T47D (cell line): ENCODE measurements around the gene RPS6KA4.

ENCODE experiments used
- DNase-seq, 2 experiments: peaks; one replicate each; pipeline versions ENCODE4 v3.0.0 to v3.0.0-alpha.2; 2011 to 2012; ENCODE audit warnings: low read depth in 1 of 2, low spot score in 1 of 2
- JUND ChIP-seq: IDR thresholded peaks from 2 replicates; pipeline ENCODE4 v1.6.1; 2012; ENCODE audit warnings: low read depth
- in situ Hi-C: cut with HindIII; loops from 2 replicates; pipeline ENCODE4 v1.10.0; 2016; ENCODE audit warnings: low sequenced_read_pairs, low pct_unique_long_range_greater_than_20kb

RPS6KA4 gene

DNA sequence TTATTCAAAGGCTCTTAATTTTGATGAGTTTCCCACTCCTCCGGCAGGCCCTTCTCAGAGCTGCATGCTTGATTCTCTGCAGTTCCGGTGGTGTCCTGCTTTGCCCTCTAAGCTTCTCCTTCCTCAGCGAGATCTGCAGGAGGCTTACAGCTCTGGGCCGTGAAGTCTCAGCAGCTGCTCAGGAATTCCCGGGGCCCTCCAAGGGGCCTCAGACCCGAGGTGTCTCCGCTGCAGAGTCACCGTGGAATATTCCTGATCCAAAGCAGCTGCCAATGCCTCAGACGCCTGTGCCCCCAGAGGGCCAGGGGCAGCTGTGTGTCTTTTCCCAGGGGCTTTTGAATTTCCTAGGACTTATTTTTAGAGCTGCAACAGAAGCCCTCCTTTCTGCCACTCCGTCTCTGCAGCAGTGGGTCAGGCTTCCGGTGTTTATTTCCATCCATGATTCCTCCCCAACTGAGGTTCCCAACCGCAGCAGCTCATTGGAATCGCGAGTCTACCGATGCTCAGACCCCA is 37.2 kb downstream of the RPS6KA4 start:
- TF ChIP-seq JUND = no peak
- no peak for DNase-seq
- in situ Hi-C loops = no loop called here

DNA sequence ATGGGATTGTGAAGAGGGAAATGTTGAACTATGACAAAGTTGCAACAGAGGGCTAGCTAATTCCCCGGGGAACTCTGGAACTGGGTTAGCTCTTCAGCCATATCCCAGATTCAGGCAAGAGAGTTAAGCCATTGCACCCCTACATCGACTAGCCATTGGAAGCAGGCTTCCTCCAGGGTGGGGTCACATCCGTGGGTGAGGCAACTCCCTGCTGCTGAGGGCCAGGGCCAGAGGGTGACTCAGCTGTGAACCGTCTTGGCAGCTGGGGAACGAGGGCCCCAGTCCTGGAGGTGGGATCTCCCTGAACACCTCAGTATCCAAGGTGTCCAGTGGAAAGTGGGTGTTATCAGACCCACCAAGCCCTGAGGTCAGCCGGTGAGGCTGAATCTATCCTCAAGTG is 41.1 kb downstream of the RPS6KA4 start:
- no peak for TF ChIP-seq JUND
- in situ Hi-C loops = no loop called here
- no peak for DNase-seq

DNA sequence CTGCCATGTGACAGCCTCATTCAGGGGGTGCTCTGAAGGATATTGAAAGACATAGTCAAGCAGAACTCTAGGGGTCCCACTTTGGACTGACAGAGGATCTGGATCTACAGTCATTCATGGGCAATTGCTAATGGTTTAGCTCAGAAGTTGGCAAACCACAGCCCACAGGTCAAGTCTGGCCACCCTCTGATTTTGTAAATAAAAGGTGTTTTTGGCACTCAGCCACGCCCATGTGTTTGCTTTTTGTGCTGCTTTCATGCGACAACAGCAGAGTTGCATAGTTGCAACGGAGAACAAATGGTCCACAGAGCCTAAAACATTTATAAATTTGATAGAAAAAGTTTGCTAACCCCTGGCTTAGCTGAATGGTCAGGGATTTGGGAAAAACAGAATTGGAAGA is 41.7 kb downstream of the RPS6KA4 start:
- in situ Hi-C loops = no loop called here
- DNase-seq = peak in 1 of 2 experiments; percentile 31
- no peak for TF ChIP-seq JUND

DNA sequence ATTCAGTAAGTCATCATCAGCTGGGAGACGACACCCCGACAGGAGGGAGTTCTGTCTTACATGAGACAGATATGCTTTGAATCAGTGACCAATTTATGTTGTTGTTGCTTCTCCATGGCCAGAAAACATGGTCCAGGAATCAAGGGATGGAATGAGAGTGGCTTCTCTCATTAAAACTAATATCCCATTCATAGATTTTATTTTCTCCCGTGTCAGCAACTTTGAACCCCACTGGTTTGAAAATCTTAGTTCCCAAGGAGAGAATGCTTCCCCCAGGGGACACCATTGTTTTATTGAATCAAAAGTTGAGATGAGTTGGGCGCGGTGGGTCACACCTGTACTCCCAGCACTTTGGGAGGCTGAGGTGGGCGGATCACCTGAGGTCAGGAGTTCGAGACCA is 42.8 kb downstream of the RPS6KA4 start:
- TF ChIP-seq JUND = no peak
- no peak for DNase-seq
- in situ Hi-C loops = no loop called here

DNA sequence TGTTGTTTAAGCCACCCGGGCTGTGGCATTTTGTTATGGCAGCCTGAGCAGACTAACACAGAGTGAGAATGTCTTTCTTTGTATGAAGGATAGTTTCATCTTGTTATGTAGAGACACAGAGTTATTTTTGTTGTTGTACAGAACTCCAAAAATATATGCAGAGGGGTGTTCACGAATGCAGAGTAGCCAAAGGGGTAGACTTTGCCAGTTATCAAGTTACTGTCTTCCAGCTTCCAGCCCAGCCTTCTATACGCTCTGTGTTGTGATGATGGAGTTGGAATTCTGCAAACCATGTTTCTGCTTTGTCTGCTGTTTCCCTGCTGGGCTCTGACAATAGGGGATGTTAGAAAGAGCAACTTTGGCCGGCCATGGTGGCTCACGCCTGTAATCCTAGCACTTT is 44.1 kb downstream of the RPS6KA4 start:
- in situ Hi-C loops = no loop called here
- DNase-seq = no peak
- TF ChIP-seq JUND = no peak

DNA sequence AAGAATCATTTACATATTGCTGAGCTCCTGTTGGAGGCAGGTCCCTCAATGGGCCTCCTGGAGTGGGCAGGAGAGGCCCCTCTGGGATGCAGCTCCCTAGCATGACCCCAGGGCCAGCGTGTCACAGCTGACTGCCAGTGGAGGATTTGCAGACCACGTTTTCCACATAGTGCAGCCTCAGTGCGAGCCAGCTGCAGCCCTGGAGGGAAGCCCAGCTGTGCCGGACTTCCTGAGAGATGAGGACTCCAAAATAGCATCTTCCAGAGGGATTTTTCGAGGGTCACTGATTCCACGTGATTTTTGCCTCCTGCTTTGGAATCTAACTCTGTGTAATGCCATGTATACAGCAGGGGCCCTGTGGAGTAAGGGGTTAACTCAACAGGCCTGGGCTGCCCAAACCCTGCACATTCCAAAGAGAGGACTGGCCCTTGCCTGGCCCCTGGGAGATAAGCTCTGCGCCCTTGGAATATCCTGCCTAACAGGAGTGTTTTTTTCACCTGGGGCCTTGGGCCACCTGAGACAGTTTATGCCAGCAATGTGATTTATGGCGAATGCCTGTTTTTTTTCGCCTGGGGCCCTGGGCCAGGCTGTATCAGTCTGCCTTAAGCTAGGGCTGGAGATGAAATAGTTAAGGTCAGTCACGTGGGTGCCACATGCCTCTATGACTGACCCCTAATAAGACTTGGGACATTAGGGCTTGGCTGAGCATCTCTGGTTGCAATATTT is 47.4 kb downstream of the RPS6KA4 start:
- in situ Hi-C loops = no loop called here
- no peak for TF ChIP-seq JUND
- no peak for DNase-seq

DNA sequence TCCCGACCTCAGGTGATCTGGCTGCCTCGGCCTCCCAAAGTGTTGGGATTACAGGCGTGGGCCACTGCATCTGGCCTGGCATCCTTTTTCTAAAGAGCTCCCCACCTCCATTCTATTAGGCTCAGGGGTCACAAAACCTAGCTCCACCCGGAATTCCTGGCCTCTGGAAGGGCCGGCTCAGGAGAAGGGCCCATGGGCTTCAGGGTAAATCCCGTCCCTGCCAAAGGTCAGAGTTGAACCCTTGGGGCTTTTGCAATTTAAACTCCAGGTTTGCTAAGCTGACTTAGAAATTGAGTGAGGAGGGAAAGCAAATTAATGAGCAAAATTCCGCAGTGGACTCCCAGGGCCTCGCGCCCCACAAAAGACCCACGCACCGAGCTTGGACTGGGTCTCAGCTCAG is 48.3 kb downstream of the RPS6KA4 start:
- in situ Hi-C loops = no loop called here
- TF ChIP-seq JUND = no peak

DNA sequence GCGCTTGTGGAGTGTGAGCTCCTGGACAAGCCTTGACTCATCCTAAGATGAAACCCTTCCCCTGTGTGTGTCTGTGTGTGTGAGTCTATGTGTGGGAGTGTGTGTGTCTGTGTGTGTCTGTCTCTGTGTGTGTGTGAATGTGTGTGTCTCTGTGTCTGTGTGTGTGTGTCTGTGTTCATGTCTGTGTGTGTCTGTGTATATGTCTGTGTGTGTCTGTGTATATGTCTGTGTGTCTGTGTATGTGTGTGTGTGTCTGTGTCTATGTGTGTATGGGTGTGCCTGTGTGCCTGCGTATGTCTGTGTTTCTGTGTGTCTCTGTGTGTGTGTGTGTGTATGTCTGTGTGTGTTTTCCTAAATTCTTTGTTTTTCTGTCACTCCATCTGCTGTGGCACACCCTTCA is 48.7 kb downstream of the RPS6KA4 start:
- no peak for DNase-seq
- TF ChIP-seq JUND = no peak
- in situ Hi-C loops = no loop called here

More for the DNA sequence above, 48.3 kb downstream of the RPS6KA4 start:
- DNase-seq = no peak

DNA sequence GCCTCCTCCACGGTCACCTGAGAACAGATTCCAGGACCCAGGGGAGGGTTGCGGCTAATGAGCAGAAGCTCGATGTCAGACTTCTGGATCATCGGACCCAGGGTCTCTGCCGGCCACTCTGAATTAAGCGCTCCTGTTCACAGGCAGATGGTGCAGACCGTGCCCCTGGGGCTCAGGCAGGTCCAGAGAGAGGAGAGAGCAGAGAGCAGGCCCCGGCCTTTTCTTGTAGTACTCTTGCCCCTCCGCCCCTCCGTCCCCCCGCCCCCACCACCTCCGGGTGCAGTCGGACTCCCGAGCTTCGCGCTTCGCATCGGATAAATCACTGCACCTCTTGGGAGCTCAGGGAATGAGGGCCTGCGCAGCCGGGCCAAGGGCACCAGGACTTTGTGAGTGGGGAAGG is 50.3 kb downstream of the RPS6KA4 start:
- in situ Hi-C loops = no loop called here
- no peak for DNase-seq

DNA sequence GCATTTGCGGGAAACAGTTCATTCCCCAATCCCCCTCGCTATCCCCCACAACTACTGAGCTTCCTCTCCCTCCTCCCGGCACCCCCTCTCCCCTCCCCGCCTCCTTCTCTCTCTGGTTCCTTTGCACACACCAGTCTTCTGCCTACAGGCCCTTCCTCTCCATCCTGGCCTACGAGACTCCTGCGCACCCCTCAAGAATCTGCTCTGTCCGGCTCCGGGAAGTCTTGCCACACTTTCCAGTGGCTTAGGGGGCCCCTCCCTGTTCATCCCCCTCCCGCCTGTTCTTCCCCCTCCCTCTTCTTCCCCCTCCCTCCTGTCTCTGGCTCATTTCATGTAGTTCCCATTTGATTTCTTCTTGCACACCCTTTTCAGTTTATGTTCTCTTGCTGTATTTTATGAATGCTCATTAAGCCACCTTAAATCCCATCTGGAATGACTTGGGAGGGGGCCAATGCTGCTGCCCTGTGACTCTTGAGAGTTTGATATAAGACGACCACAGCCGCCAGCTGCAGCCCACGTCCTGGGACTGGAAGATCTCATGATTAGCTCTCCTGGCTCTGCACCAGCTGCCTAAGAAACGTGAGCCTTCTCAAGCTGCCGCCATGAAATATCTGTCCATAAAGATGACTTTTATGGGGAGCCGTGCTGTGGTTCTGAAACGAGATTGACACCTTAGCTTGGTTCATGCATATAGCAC is 50.9 kb downstream of the RPS6KA4 start:
- in situ Hi-C loops = no loop called here
- no peak for DNase-seq
- no peak for TF ChIP-seq JUND

More for the DNA sequence above, 50.3 kb downstream of the RPS6KA4 start:
- no peak for TF ChIP-seq JUND

DNA sequence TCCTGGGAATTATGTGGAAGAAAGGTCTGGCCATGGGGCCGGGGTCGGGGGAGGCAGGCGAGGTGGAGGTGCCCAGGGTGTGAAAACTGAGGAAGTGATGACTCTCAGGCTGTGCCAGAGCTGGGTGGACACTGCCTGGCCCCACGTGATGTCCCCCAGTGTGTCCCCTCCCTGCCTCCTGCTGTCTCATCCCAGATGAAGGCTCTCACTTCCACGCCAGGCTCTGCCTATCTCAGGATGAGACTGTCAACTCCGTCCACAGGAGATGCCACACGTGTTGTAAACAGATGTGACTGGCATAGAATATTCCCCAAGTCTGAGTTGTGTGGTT is 51.4 kb downstream of the RPS6KA4 start:
- no peak for DNase-seq
- no peak for TF ChIP-seq JUND
- in situ Hi-C loops = no loop called here

DNA sequence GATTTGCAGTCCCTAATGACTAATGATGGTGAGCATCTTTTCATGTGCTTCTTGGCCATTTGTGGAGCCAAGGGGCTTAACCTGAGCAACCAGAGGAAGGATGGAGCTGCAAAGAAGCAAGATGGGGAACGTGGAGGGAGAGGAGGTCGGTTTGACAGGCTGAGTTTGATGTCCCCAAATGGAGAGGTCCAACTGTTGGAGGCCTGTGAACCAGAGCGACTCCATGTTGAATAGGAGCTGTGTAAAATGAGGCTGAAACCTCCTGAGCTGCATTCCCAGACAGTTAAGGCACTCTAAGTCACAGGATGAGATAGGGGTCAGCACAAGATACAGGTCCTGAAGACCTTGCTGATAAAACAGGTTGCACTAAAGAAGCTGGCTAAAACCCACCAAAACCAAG is 54.5 kb downstream of the RPS6KA4 start:
- no peak for TF ChIP-seq JUND
- DNase-seq = no peak
- in situ Hi-C loops = no loop called here

DNA sequence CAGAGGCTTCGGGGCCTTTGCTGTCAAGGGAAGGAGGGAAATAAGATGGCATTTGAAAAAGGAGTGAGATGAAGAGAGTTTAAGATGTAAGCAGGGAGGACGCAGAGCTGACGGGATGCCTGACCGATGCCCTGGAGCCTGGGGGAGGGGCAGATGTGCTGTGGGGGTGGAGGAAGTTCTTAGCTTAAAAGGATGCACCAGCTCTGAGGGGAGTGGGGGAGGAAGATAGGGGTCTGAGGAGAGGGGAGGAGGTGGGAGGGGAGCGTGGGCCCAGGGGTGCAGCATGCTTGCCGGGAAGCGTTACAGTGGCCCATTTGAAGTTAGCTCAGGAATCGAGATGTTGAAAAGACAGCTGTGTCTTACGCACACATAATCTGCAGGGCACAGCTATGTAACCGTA is 56.3 kb downstream of the RPS6KA4 start:
- no peak for TF ChIP-seq JUND
- in situ Hi-C loops = no loop called here
- no peak for DNase-seq
